M059J (cell line): Measurements from ENCODE around the gene C19orf67. TPM values are rescaled to one million over a fixed set of nuclear protein-coding genes. Genes with fewer than 3 reads are reported as not detected.
A peak's percentile ranks its signal among the peaks of the same experiment; 100 is the strongest.

Experiments
- DNase-seq: peaks from one replicate; pipeline ENCODE4 v3.0.0-alpha.2; 2012; ENCODE audit warnings: low read depth
- total RNA-seq: library from RNA; depleted of rRNA; stranded (reverse); fragments of >200 nt; shearing (Covaris generic); gene quantifications from 2 replicates; pipeline ENCODE4 v1.2.3, GENCODE V29; 2014; rRNA removed

Gene C19orf67
- total RNA-seq: not detected in 2 replicates

DNA sequence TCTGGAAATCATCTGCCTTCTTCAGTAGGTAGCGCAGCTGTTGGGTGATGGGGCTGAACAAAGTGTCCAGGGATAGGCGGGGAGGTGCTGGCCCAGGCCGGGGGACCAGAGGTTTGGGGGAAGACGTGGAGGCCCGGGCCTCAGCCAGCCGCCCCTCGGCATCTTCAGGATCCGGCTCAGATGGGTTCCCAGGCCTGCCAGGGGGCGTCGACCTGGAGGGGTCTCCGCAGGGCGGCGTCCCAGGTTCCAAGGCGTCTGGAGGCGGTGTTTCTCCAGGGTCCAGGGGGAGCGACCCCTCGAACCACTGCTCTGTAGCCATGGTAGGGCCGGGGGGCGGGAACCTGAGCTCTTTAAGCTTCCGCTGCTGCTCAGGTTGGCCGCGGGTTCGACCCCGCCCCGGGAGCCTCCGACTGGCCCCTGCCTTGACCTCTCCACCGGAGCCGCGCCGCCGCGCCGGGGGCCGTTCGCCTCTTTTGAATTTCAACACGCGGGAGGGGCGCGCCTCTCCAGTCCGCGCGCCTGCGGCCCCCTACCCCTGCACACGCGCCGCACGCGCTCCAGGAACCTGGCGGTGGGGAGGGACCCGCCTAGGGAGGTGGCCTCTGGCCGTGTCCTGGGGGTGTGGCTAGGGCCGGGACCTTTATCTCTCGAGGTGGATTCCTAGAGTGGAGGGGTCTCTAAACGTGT is at the start of gene C19orf67:
Gene C19orf67 (minus strand): TSS at position 475 of the 687 bp plus-strand sequence. CDS start 156 bp downstream, at position 319.
- DNase-seq: no peak

DNA sequence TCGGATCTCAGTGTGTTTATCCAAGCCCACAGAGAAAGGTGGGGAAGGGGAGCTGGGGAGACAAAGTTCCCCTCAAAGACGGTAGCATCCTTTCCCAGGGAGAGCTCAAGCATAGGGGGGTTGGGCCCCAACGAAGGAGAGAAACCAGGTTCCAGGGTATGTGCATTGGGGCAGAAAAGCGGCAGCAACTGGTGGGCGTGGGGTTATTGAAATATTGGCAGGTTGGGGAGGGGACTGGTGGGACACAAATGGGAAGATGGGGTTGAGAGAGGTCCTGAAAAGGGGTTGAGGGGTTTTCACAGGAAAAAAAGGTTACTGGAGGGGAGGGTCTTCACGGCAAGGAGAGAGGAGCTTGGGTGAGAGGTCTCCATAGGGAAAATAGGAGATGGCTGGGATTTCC is 49.8 kb upstream of the C19orf67 start:
- no peak for DNase-seq

DNA sequence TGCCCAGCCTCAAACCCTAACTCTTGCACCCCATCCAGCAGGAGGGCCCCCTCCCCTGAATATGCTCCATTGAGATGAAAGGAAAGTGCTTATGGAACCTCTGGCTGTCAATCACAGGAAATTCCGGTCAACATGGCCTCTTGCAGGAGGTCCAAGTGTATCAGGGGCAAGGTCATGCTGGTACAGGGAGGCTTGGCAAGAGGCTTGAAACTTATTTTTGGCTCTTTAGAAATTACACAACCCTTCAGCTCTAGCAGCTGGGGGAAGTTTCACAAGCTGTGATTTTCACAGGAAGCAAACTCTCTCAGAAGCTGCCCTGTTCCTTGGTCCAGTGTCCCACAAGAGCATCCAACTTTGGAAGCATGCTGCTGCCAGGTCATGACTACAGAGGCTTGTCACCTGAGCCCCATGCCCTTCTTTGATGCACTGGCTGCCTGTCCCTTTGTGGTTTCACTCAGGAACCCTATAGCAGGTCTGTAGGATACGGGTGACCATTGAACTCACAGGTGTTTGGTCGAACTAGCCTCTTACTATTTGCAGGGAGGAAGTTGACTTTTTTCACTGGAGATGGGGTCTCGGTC is 42.4 kb upstream of the C19orf67 start:
- DNase-seq: no peak

DNA sequence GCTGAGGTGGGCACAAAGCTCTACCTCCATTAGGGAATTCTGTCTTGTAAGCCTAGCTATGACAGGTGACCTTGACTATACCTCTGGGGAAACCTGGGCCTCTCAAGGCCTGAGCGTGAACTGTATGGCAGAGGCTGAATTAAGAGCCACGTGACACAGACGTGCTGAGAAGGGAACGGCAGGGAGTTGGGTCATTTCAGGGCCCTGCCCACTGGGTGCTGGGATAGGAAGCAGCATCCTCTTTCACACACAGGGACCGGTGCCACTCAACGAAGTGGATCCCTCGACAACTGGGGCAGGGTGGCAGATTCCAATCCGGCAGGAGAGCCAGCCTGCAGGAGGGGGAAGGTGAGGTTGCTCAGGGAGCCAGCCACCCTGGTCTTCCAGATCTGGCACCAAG is 41.6 kb upstream of the C19orf67 start:
- DNase-seq: no peak

DNA sequence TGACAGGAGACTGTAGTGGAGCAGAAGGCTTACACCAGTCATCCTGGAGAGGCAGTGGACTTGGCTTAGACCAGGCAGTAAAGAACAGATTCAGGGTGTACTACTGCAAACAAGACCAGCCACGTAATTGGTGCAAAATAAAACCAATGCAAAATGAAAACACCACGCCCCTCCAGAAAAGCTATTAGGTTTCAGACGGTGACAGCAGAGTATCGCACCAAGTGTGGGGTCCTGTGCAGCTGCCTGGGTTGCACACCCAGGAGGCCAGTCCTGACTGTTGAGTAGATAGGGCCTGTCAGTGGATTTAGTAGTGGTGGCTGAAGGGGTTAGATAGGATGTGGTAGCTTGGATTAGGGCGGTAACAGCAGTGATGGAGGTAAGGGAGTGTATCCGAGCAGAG is 37.3 kb upstream of the C19orf67 start:
- DNase-seq: no peak

DNA sequence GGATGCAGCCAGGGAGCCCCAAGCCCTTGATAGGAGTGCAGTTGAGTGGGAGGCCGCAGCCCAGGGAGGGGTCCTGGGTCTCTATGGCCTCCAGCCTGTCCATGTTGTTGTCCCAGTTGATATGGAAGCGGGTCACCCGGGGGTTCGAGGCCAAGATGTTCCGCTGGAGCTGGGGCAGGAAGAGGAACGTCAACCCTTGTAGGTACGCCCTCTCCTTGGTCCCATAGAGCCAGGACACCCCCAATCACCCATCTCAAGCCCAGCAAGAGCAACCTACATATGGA is 34.9 kb upstream of the C19orf67 start:
- no peak for DNase-seq

DNA sequence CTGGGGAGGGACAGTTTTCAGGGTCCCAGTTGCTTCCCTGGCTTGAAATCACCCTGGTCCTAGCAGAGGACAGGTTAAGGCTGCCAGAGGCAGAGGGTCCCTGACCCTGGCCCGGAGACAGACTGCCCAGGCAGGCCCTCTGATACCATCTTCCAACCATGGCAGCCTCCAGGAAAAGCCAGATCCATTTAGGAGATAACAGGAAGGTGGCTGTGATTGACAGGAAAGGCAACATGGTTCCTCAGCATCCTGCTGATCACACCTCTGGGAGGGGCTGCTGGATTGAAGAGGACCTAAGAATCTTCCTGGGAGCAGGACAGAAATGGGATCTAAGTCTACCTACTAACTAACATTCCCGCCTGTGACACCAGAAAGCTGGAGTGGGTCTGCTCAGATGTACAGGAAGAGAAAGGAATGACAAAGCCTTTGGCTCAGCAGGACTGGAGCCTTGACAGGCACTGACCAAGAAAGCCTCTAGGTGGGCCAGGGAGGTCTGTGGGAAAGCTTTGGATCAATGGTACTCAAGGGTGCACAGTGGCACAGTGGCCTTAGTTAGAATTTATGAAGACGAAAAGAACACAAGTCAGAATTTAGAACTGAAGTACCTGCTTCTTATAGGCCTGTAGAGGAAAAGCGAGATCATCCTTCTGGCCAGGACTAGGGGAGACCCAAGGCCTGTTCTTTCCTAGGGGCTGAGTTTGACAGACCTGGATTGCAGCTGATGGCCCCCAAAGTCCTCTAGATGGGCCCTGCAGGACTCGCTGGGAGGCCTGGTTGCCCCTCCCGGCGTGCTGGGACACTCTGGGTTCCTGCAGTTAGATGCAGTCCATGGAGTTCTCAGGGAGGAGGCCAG is 34.3 kb upstream of the C19orf67 start:
- no peak for DNase-seq

DNA sequence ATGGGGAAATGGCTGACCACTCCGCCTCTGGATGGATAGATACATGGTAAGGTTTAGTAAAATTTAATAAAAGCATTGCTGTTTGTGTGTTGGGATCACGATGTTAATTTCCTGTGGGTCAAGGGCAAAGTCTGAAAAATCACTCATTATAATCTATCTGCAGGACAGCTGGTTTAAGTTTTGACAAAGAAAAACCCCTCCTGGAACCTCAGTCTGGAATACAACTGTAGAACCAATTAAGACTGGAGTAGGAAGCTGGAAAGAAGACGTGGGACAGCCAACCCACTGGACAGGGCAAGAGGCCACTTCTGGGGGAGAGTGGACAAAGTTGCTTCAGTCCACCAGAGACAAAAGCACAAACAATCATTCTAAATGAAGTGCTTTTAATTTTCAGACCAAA is 33.6 kb upstream of the C19orf67 start:
- no peak for DNase-seq

DNA sequence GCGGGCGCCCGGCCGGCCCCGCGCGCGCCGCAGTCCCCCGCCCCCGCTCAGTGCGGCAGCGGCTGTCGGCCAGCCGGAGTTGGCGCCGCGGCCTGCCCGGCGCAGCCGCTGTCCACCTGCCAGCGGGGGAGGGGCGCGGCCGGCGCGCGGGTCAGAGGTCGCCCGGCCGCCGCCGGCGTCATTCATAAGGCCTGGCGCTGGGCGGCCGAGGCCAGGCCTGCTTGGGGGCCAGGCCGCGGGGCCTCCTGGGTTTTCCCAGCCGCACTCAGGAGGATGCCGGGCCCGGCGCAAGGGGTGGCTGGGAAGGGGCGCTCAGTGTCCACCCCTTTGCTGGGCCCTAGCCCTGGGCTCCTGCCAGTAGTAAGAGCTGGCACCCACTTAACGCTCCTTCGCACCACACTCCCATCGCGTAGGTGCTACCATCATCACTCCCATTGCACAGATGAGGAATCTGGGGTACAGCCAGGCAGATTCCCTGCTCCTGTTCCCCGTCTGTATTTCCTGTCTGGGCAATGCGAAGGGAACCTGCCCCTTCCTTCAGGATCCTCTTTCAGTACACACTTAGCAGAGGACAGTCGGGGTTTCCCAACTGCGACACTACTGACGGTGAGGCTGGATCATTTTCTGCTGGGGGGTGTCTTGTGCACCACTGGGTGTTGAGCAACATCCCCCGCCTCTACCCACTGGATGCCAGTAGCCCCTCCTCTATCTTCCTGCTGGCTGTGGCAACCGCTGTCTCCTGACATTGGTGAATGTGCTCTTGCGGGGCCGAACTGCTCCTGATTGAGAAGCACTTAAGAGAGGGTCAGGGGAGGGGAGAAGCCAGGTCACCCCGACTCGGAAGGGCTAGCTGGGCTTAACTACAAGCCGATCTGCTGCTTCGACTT is 32.8 kb upstream of the C19orf67 start:
- DNase-seq: peak; percentile 40

DNA sequence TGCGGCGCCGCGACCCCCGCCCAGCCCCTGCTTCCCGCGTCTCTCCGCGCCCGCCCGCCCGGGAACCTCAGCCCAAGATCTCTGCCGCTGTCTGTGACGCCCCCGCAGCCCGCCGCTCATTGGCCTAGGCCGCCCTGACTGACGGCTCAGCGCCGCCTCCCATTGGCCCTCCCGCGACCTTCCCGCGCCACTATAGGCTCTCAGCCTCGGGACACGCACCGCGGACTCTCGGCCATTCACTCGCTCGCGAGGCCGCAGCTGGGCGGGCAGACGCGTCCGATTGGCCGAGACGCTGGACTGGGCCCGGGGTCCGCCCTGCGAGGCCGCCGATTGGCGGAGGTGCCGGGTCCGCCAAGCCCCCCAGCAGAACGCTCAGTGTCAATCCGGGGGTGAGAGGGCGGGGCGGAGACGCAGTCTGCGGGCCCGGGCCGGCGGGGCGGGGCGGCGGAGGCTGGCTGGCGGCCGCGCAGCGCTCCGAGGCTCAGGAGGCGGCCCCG is 32.1 kb upstream of the C19orf67 start, which contains the start of gene PRKACA:
Gene PRKACA (minus strand): TSS at position 95 of the 497 bp plus-strand sequence. CDS start 215 bp downstream, outside the sequence.
- peak; percentile 98 for DNase-seq

DNA sequence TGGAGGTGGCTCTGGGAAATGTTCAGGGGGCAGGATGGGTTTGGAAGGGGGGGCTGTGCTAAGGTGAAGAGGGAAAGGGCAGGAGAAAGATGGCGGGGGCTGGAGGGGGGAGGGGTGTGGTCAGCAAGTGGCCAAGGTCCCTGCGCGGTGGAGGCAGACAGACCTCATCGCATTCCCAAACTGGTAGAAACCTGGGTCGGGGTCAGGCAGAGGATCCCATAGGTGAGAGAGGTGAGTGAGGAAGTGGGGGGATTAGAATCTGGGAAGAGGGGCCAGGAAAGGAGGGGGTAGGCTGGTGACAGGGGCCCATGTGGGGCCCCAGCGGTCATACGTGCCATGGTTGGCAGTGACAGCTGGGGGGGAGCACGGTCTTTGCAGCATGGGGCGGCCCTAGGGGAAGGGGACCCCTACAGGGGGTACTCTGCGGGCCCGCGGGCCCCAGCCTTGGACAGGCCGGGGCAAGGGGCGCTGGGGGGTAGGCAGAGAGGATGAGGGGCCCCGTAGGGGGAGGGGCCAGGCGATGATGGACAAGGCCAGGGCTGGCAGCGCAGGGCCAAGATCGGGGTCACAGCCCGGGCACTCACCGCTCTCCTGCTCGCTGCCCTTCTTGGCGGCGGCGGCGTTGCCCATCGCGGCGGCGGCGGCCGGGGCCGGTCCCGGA is 31.5 kb upstream of the C19orf67 start:
- DNase-seq: no peak

DNA sequence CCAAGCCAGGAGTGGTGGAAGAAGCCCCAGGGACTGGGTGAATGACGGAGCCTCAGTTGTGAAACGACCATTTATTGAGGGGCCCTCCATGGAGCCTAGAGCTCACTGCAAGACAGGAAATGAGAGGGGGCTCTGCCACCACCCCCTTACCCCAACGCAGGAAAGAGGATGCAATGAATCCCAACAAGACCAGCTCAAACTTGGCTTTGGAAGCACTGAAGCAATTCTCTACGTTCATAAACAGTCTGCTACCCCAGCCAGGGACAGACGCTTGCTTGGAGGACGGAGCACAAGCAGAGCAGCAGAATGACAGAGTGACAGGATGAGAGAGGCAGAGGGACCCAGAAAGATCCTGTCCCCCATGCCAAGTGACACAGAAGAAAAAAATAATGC is 30.9 kb upstream of the C19orf67 start:
- DNase-seq: no peak

DNA sequence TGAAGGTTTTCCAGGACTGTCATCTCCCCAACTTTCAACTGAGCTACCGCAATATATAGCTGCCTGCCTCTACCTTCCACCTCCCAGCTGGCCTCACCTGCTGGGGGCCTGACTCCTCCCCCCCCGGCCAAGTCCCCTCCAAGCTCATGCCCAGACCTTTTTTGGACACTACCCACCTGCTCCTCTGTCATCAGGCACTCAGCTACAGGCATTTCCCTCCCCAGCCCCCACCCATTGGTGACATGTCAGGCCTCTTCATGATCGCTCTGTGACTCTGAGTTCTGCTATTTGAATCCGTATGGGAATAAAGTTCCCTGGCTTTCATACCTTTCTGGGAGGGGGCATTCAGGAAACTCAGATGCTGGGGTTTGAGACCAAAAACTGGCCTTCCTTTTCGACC is 30.2 kb upstream of the C19orf67 start:
- DNase-seq: no peak

DNA sequence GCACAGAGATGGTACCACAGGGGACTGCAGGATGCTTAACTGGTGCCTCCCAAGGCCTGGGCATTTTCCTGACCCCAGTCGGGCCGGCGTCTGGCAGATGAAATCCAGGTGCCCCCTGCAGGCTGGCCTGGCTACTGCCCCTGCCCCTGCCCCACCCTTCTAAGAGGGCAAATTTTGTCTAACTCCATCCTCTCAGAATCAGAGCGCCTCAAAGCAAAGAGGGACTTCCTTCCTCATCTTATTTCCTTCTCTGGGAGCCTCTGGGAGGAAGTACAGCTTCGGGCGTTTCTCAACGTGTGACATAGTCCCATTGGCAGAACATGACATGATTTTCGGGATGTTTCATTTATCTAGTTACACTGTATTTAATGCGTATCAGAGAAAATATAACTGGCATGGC is 29.3 kb upstream of the C19orf67 start:
- no peak for DNase-seq

DNA sequence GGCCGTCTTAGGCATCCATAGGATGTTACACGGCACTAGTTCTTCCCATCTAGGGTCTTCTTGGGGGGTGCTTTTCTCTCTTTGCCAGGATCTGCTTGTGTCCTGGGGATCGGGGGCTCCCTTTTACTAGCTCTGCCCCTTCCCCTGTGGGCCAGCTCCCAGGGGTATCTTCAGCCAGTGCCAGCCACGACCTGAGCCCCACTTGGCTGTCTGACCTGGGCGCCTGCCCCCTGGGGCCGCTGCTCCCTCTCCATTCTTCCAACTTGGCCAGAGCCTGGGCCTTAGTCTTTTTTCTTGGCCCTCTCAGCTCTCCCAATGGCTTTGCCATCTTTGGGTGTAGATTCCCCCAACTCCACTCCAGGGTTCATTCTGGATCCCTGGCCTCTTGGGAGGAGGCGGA is 28.9 kb upstream of the C19orf67 start:
- DNase-seq: no peak

DNA sequence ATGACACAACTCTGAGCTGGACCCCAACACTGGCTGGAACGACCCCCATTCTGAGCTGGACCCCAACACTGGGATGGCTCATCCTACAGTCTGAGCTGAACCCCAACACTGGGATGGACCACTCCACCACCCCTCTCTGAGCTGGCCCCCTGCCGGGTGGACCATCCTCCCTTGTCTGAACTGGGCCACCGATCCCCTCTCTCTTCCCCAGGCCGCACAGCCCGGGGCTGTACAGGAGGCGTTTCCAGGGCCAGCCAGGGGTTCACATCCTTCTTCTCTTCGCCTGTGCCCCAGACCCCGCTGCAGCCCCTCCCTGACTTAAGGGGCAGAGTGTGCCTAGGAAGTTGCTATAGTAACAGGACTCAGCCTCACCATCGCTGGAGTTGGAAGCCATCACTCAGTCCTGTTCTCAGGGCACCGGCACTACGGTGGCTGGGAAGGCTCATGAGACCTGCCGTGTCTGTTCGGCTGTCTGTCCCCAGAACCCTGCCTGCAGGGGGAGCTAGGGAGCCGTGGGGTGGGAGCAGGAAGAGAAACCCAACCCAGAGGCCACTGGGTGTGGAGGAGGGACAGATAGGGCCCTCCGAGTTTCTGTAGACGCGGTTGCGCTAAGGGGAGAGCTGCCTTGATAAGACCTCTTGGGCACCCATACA is 28.3 kb upstream of the C19orf67 start:
- no peak for DNase-seq

DNA sequence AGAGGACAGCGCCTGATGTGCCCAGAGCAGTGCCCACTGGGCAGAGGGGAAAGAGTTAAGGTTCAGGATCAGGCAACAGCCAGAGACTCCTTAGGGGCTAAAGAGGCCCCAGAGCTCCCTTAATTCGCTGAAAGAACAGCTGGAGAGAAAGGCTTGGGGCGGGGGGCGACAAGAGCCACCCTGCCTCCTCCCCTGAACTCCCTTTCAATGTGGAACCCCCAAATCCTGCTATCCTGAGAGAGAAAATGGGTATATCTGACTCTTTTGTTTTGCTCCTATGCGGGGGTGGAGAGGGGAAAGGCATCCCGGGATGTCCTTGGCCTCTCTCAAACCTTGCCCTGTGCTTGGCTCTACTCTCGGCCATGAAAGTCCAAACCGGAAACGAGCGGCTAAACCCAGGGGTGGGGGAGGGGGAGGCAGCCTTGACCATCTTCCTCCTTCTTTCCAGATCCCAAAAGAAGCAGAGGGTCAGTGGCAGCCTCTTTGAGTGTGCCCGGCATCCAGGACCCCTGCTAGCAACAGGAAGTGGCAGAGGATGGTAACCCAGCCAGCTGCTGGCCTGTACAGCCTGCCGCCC is 27.3 kb upstream of the C19orf67 start:
- DNase-seq: no peak

DNA sequence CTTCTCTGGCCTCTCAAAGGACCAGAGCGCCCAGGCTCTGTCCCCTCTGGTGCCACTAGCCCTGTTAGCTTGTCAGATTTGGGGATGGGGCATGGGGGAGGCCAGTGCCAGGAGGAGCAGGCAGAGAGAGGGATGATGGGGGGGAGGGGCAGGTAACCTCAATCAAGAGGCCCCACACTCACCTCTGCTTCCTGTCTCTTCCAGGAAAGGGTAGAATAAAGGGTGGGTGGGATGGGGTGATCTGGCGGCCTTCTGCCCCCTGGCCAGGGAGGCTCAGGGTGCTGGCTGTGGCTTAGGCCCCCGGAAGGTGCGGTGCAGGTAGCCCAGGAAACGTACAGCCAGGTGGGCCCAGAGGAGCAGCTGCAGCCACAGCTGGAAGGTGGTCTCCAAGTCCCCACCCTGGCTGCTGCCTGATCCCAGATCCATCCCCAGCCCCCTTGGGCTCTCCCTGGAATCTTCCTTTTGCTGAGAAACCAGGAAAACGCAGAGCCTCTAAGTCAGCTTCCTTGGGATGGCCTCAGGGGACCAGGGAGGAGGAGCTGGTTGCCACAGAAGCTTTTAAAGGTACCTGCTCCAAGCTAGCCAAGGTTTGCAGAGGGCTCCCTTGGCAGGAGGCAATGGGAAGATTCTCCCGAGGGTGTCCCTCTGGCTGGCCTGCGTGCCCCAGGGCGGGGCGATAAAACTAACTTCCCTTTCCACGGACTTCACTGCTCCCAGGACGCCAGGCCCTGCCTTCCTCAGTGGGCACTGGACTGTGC is 26.6 kb upstream of the C19orf67 start:
- DNase-seq: no peak

DNA sequence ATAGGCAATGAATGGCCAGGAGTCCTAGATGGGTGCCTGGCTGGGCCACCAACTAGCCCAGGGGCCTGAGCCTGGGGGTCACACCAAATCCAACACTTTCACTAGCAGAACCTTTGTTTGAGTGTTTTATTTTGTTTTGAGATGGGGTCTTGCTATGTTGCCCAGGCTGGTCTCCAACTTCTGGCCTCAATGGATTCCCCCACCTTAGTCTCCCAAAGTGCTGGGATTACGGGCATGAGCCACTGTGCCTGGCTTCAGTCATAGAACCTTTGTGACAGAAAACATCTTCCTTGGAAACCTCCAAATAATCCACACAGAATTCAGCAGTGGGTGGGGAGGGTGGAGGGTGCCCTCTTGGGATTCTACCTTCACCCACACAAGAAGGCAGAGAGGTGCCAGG is 25.9 kb upstream of the C19orf67 start:
- no peak for DNase-seq

DNA sequence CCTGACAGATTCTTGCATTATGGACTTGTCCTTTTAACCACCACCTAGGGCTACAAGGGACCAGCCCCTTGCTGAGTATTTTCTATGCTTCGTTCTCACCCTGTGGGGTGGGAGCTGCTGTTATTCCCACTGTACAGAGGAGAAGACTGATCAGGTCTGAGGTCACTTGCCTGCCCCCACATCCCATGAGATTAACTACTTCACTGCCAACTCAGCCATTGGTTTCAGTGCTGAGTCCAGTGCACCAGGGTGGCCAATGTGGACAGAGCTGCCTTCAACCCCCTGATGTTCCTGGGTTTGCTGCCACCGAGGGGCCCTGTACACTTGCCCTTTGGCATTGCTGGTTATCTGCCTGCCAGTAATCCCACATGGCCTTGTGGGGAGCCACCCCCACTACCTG is 25.1 kb upstream of the C19orf67 start:
- no peak for DNase-seq
